ENCODE measurements around the gene PLA2G4D.

GRCh38 chr15:42120285-42120684, 25.9 kb upstream of the PLA2G4D start:
- TF ChIP-seq E2F6 (IDR thresholded peaks at IDR 0.05; ENCODE audit: borderline replicate concordance, low read depth) (no peak), EP300 (IDR thresholded peaks at IDR 0.05) (no peak), POLR2A (IDR thresholded peaks at IDR 0.05; ENCODE audit: low read length) (no peak), CTCF (IDR thresholded peaks at IDR 0.05) (no peak), CEBPB (IDR thresholded peaks at IDR 0.05) (no peak), MAX (IDR thresholded peaks at IDR 0.05) (no peak), REST (IDR thresholded peaks at IDR 0.05) (no peak), TP53 (CRISPR knock-in tag; IDR thresholded peaks at IDR 0.05) (no peak), BHLHE40 (IDR thresholded peaks at IDR 0.05; ENCODE audit: low read depth, low read length) (no peak)

Measured in A549 (cell line).